Measurements from ENCODE around the gene ATF6B. TPM values are rescaled to one million over a fixed set of nuclear protein-coding genes. Genes with fewer than 3 reads are reported as not detected.
A peak's percentile ranks its signal among the peaks of the same experiment; 100 is the strongest.

ATF6B gene
- total RNA-seq, 3 donors from 2014 or later, result 37.0 to 44.8 (median 43.6) TPM

- Histone ChIP-seq H3K4me3 (peak overlapping the region; percentile 45 to 61 (median 60)), H3K9me3 (no peaks in the 10 kb centered on the region), H3K27ac (peak overlapping the region; percentile 82 to 93), H3K27me3 (peaks cover 0 to 5% of the 10 kb centered on the region in 2 donors), H3K36me3 (no peaks in the 10 kb centered on the region), H3K4me1 (no peaks in the 10 kb centered on the region)
- TF ChIP-seq POLR2AphosphoS5 (IDR thresholded peaks at IDR 0.05), result no peak
- no peak for TF ChIP-seq POLR2A (IDR thresholded peaks at IDR 0.05)
- no peak for TF ChIP-seq CTCF (IDR thresholded peaks at IDR 0.05)
- no peak for DNase-seq (ENCODE audit: low spot score in 2 of 2)
- intact Hi-C loops (cut with DNase I; ENCODE audit: low total_unique reads), result no loop called here
Measured at GRCh38 chr6:32109765-32110160, 18.3 kb downstream of the ATF6B start.

DNA sequence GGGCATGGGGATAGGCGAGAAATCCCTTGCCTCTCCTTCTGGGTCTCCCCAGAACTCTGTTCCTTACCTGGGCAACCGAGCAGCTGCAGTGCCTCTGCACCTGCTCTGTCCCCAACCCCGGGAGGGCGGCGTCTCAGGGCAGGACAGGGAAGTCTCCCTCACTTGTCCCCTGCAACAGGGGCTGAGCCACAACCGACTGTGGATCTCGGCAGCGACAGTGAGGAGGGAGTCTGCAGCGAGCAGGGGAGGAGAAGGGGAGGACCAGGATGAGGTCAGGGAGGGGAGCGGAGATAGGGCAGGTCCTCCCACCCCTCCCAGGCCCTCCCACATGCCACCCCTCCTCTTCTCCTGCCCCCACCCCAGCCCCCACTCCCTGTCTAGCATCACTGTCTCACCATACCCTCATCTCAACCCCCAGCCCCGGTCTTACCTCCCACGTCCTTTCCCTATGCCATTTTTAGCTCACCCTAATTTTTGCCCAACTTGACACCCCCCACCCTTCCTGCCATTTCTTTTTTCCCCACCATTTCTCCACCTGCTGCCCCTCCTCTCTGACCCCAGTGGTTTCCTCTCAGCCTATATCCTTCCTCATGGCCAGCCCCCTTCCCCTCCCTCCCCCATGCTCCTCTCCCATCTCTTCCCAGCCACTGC lies 18.8 kb downstream of the ATF6B start, which contains the start of gene TNXB:
Gene TNXB (minus strand): TSS at position 225 of the 651 bp plus-strand sequence. CDS start 11,140 bp downstream, outside the sequence.
- intact Hi-C loops (cut with DNase I; ENCODE audit: low total_unique reads), result no loop called here
- peak within 1 kb of the TSS; percentile 82 to 93 for H3K27ac ChIP-seq
- H3K27me3 ChIP-seq, result peaks cover 0 to 5% of the 10 kb centered on the region in 2 donors
- H3K4me3 ChIP-seq, result peak within 1 kb of the TSS; percentile 45 to 61 (median 60)
- peak in 1 of 3 donors; percentile 43 for TF ChIP-seq POLR2AphosphoS5 (IDR thresholded peaks at IDR 0.05)
- no peak for TF ChIP-seq CTCF (IDR thresholded peaks at IDR 0.05)
- H3K36me3 ChIP-seq, result no peaks in the 10 kb centered on the region
- no peak for DNase-seq (ENCODE audit: low spot score in 2 of 2)
- no peaks in the 10 kb centered on the region for H3K9me3 ChIP-seq
- H3K4me1 ChIP-seq, result no peaks in the 10 kb centered on the region

GRCh38 chr6:32108727-32109113 lies 19.3 kb downstream of the ATF6B start:
- Histone ChIP-seq H3K9me3 (no peaks in the 10 kb centered on the region), H3K27me3 (peaks cover 0 to 5% of the 10 kb centered on the region in 2 donors), H3K4me3 (peak overlapping the region; percentile 45 to 61 (median 60)), H3K4me1 (no peaks in the 10 kb centered on the region), H3K36me3 (no peaks in the 10 kb centered on the region), H3K27ac (peak overlapping the region; percentile 82 to 93)
- TF ChIP-seq POLR2AphosphoS5 (IDR thresholded peaks at IDR 0.05) (no peak), CTCF (IDR thresholded peaks at IDR 0.05) (no peak), POLR2A (IDR thresholded peaks at IDR 0.05) (no peak)
- intact Hi-C loops (cut with DNase I; ENCODE audit: low total_unique reads), result no loop called here
- DNase-seq (ENCODE audit: low spot score in 2 of 2), result no peak

DNA sequence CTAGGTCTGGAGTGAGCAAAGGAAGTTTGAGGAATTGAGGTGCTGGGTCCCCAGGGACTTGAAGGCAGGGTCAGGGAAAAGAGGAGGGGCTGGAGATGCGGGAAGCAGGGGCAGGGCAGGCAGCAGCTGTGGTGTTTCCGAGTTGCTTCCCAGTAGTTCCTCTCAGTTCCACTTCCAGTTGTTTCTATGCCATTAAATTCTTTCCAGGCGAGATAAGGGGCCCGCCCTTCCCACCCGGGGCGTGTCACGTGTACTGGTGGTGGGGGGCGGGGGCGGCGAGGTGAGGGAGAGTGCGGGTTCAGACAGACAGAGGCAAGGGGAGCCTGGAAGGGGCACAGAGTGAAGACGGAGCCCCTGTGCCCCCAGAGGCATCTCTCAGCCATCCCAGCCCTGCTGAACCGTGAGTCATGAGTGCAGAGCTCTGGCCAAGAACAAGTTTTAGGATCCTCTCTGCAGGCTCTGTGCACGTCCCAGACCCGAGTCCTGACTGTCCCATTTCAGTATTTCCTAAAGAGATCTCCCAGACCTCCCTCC lies 19.9 kb downstream of the ATF6B start:
- peak in 1 of 2 donors; percentile 31 for DNase-seq (ENCODE audit: low spot score in 2 of 2)
- Histone ChIP-seq H3K4me3 (peak overlapping the region; percentile 45 to 61 (median 60)), H3K4me1 (no peaks in the 10 kb centered on the region), H3K9me3 (no peaks in the 10 kb centered on the region), H3K36me3 (no peaks in the 10 kb centered on the region), H3K27ac (peak overlapping the region; percentile 82 to 93), H3K27me3 (peaks cover 0 to 5% of the 10 kb centered on the region in 2 donors)
- no peak for TF ChIP-seq POLR2A (IDR thresholded peaks at IDR 0.05)
- peak; percentile 21 to 74 (median 67) for TF ChIP-seq POLR2AphosphoS5 (IDR thresholded peaks at IDR 0.05)
- no peak for TF ChIP-seq CTCF (IDR thresholded peaks at IDR 0.05)
- intact Hi-C loops (cut with DNase I; ENCODE audit: low total_unique reads), result no loop called here

GRCh38 chr6:32107406-32107805 lies 20.6 kb downstream of the ATF6B start:
- Histone ChIP-seq H3K27me3 (peaks cover 0 to 5% of the 10 kb centered on the region in 2 donors), H3K4me3 (peak overlapping the region; percentile 45 to 61 (median 60)), H3K9me3 (no peaks in the 10 kb centered on the region), H3K27ac (peak overlapping the region; percentile 82 to 93), H3K4me1 (no peaks in the 10 kb centered on the region), H3K36me3 (no peaks in the 10 kb centered on the region)
- intact Hi-C loops (cut with DNase I; ENCODE audit: low total_unique reads), result no loop called here
- TF ChIP-seq CTCF (IDR thresholded peaks at IDR 0.05), result no peak
- no peak for TF ChIP-seq POLR2AphosphoS5 (IDR thresholded peaks at IDR 0.05)
- no peak for TF ChIP-seq POLR2A (IDR thresholded peaks at IDR 0.05)
- DNase-seq (ENCODE audit: low spot score in 2 of 2), result no peak

All from breast epithelium (tissue), 4 donors.